Esophagus muscularis mucosa (tissue), 3 donors: ENCODE measurements around the gene HMBS.

ENCODE experiments used
- CTCF ChIP-seq, 3 experiments: fragments of 200-600 bp in 2 of 3; fragments of 450-650 bp in 1 of 3; sonication (generic) in 2 of 3; IDR thresholded peaks; one replicate each; pipeline ENCODE4 v1.5.1; 2017 to 2019; ENCODE audit warnings: antibody characterized with exemption in 3 of 3, mild to moderate bottlenecking in 2 of 3, moderate library complexity in 1 of 3
- POLR2AphosphoS5 ChIP-seq, 2 donors: sonication (generic); formaldehyde crosslinking; IDR thresholded peaks; one replicate each; pipeline ENCODE4 v1.6.1; 2017; ENCODE audit warnings: antibody characterized with exemption in 2 of 2

- TF ChIP-seq POLR2AphosphoS5 (IDR thresholded peaks at IDR 0.05) (no peak), CTCF (IDR thresholded peaks at IDR 0.05) (no peak)
Measured at GRCh38 chr11:119108857-119109221, 24.2 kb downstream of the HMBS start.
